ENCODE results near the gene FOXJ1. TPM values are rescaled to one million over a fixed set of nuclear protein-coding genes. Genes with fewer than 3 reads are reported as not detected.

Gene FOXJ1
- total RNA-seq, 4 donors from 2014 or later = 0.19 to 0.57 TPM; not detected in 2

- intact Hi-C loops (cut with DNase I) = no loop called here
- no peak for TF ChIP-seq POLR2A (IDR thresholded peaks at IDR 0.05)
- WGBS, 2 donors = 83 to 89% methylated on average over 2 to 7 of the region's 10 CpGs
- DNase-seq = no peak
- H3K4me1 ChIP-seq = peaks cover 0 to 13% (median 4%) of the 10 kb centered on the region in 3 donors
- no peaks in the 10 kb centered on the region for H3K27me3 ChIP-seq
- no peaks in the 10 kb centered on the region for H3K9me3 ChIP-seq
- H3K36me3 ChIP-seq = no peaks in the 10 kb centered on the region
- no peak overlapping the region for H3K27ac ChIP-seq
- H3K4me3 ChIP-seq = no peak overlapping the region
These were observed 14.1 kb upstream of the FOXJ1 start for GRCh38 chr17:76154936-76155845.

GRCh38 chr17:76154292-76154691 is 13.2 kb upstream of the FOXJ1 start:
- H3K36me3 ChIP-seq = no peaks in the 10 kb centered on the region
- no peaks in the 10 kb centered on the region for H3K9me3 ChIP-seq
- no peak for DNase-seq
- H3K27ac ChIP-seq = no peak overlapping the region
- H3K27me3 ChIP-seq = no peaks in the 10 kb centered on the region
- 87 to 91% methylated on average over 3 of the region's 3 CpGs for WGBS, 2 donors
- intact Hi-C loops (cut with DNase I) = no loop called here
- peaks cover 0 to 18% (median 4%) of the 10 kb centered on the region in 3 donors for H3K4me1 ChIP-seq
- no peak overlapping the region for H3K4me3 ChIP-seq
- TF ChIP-seq CTCF (IDR thresholded peaks at IDR 0.05) (no peak), POLR2A (IDR thresholded peaks at IDR 0.05) (no peak)

DNA sequence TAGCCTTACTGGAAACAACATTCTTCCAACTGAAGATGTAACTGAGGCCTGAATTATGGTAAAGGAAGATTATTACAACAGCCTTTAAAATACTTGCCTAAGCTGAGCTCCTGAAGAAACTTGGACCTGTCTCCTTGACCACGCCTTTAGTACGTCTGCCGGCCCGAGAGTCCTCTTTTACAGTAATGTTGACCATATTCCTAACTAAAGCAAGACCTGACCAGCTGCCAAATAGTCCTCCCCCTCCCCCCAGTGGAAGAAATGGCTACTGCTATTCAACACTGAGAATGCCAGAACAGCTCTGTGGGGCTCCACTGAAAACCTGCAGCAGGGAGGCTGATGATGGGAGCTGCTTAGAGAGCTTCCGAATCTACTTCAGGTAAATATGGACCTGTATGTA is 12.6 kb upstream of the FOXJ1 start:
- Histone ChIP-seq H3K9me3 (no peaks in the 10 kb centered on the region), H3K36me3 (no peaks in the 10 kb centered on the region), H3K4me1 (peaks cover 0 to 18% (median 4%) of the 10 kb centered on the region in 3 donors), H3K4me3 (no peak overlapping the region), H3K27ac (no peak overlapping the region), H3K27me3 (no peaks in the 10 kb centered on the region)
- WGBS, 2 donors = 73% methylated on average over 5 of the region's 5 CpGs
- DNase-seq = no peak
- TF ChIP-seq POLR2A (IDR thresholded peaks at IDR 0.05) (no peak), CTCF (IDR thresholded peaks at IDR 0.05) (no peak)
- intact Hi-C loops (cut with DNase I) = no loop called here

DNA sequence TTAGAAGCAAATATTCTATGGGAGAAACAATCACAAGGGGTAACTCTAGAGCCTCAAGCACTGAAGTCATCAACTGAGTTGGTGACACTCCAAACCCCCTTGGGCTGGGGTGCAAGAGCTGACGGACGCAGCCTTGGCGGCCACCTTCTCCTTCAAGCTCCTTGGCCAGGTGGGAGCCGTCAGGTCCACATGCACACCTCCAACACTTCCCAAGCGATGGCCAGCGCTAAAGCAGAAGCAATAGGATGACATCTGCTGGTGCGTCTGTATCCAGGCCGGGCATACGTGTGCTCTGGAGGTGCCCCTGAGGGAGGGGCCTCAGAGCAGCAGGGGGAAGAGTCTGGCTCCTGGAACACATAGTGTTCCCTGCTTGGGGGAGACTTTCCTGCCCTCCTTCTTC is 12.2 kb upstream of the FOXJ1 start:
- TF ChIP-seq CTCF (IDR thresholded peaks at IDR 0.05) = no peak
- H3K36me3 ChIP-seq = no peaks in the 10 kb centered on the region
- DNase-seq = no peak
- no peaks in the 10 kb centered on the region for H3K27me3 ChIP-seq
- no peaks in the 10 kb centered on the region for H3K9me3 ChIP-seq
- intact Hi-C loops (cut with DNase I) = no loop called here
- 83% methylated on average over 9 of the region's 9 CpGs; no CpG with 5 or more reads in 1 of the 2 donors for WGBS, 2 donors
- H3K4me3 ChIP-seq = no peak overlapping the region
- H3K27ac ChIP-seq = no peak overlapping the region
- peaks cover 0 to 18% (median 4%) of the 10 kb centered on the region in 3 donors for H3K4me1 ChIP-seq

- no peaks in the 10 kb centered on the region for H3K36me3 ChIP-seq
- intact Hi-C loops (cut with DNase I) = no loop called here
- no peaks in the 10 kb centered on the region for H3K9me3 ChIP-seq
- DNase-seq = no peak
- H3K27ac ChIP-seq = no peak overlapping the region
- TF ChIP-seq CTCF (IDR thresholded peaks at IDR 0.05) (no peak), POLR2A (IDR thresholded peaks at IDR 0.05) (no peak)
- H3K27me3 ChIP-seq = no peaks in the 10 kb centered on the region
- H3K4me1 ChIP-seq = peaks cover 0 to 22% (median 4%) of the 10 kb centered on the region in 3 donors
- WGBS, 2 donors = 84 to 88% methylated on average over 7 of the region's 7 CpGs
- no peak overlapping the region for H3K4me3 ChIP-seq
These were observed 11.5 kb upstream of the FOXJ1 start for GRCh38 chr17:76152591-76152990.
